Hematopoietic multipotent progenitor cell (in vitro differentiated cells): ENCODE measurements around the gene ARHGAP6. TPM values are rescaled to one million over a fixed set of nuclear protein-coding genes. Genes with fewer than 3 reads are reported as not detected.

ENCODE experiments used
- DNase-seq, 3 donors: peaks; one replicate each; pipeline ENCODE4 v3.0.0-alpha.2; 2011 to 2015; ENCODE audit warnings: low read depth in 2 of 3, low spot score in 2 of 3
- total RNA-seq: library from RNA; depleted of rRNA; stranded (reverse); fragments of >200 nt; gene quantifications from one replicate; pipeline ENCODE4 v1.2.3, GENCODE V29; 2012

The ARHGAP6 gene
- total RNA-seq, 1 donor, result 1.3 TPM

- no peak for DNase-seq
Measured at GRCh38 chrX:11407331-11408108, 258.2 kb downstream of the ARHGAP6 start.

DNA sequence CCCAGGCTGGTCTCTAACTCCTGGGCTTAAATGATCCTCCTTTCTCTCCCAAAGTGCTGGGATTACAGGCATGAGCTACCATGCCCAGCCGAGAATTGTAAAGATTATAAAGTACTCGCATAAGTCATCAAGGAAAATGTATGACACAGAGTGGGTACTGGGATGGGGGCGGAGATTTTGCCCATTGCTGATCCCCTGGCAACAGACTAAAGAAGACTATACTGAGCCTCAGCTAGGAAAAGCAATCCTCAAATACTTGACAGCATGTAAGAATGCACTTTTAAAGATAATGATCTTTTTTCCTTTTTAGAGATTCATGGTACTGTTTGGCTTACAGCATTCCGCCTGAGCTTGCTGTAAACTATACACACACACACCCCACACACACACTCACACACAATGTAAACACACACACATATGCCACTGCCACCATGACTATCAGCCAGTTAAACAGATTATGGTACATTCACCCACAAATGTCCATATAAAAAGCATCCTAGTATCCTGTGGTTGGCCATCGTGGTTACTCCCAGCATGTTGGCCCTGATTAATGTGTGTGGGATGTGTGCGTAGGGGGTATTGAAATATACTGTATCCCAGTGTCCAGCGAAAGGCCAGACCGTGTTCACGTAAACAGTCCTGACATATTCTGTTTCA lies 259.5 kb downstream of the ARHGAP6 start:
- no peak for DNase-seq

DNA sequence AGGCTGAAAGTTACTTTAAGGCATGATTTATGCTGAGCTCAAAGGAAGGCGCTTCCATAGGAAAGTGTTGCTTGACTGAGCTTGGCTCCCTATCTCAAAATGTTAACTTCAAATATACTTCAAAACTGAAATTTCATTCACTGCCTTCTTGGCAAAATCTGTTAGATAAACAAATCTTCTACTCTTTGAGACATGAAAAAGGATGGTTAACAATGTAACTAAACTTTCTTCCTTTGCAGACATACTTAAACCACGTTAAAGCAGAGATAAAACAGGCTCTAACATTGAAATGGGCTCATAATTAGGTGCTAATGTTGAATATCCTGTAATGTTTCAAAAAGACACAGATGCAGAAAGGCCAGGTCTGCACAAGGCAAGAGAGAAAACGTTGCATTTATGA lies 262.1 kb downstream of the ARHGAP6 start:
- DNase-seq, result no peak

GRCh38 chrX:11401966-11402365 lies 263.8 kb downstream of the ARHGAP6 start:
- no peak for DNase-seq

- no peak for DNase-seq
Measured at GRCh38 chrX:11399489-11400094, 266.1 kb downstream of the ARHGAP6 start.

DNA sequence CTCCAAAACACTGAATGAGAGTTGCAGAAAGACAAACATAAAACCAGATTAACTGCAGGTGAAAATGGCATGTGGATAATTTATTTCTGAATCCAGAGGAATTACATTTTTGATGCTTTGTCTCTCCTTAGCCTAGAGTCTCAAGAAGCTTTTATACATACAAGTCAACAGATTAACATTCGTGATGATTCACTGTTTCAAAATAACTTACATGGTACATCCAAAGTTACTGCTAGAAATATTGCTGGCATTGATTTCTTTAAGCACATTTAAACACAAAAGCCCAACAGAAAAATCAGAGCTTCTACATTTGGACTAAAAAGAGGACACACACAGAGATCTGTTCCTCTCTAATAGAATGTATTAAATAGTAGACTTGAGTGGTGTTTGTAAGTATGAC lies 266.9 kb downstream of the ARHGAP6 start:
- DNase-seq, result no peak

DNA sequence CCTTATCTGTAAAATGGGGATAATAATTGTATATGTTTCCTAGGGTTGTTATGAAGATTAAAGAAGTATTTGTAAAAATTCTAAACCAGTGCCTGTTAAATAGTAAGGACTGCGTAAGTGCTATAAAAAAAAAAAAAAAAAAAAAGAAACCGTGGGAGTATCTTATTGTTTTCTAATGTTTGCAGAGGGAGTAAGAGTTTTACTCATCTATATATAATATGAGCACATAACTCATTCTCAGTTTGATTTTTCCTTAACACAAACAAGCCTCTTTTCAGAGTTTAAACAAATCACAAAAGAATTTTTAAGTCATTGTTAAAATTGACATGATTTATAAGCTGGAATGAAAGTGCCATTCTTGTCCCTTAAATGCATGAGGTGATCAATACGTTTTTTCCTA lies 267.6 kb downstream of the ARHGAP6 start:
- no peak for DNase-seq

GRCh38 chrX:11397680-11398079 lies 268.0 kb downstream of the ARHGAP6 start:
- DNase-seq, result no peak

DNA sequence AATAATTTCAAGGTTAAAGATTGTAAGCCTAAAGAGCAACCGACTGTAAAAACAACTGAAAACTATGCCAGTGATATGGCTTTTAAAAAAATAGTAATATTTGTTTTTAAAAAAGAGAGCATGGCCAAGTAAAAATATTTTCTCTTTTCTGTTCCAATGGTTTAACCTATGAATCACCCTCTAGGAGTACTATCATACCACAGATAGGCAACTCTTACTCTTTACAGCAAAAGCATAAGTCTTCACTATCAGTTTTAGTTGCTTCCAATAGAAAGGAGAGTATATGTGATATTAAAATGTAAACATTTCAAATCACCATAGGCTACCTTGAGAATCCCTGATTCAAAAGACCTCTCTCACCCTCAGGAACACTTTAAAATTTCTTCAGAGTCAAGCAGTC lies 269.9 kb downstream of the ARHGAP6 start:
- no peak for DNase-seq

- no peak for DNase-seq
Measured at GRCh38 chrX:11393949-11394654, 271.6 kb downstream of the ARHGAP6 start.

DNA sequence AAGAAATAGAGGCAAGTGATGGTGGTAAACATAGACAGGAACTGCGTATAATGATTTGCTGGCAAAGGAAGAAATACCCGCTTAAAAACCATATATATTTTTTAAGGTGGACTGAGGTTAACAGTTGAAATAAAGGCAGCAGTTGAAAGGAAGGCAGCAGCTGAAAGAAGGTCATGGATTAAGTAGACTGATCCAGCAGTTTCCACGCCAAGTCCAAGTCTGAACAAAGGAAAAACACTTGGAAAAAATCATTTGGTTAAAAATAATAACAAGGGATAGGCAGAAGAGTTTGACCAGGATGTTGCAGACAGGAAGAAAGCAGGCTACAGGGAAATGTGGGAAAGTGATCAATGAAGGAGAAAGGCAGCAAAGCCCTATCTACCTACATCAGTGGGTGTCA lies 278.9 kb downstream of the ARHGAP6 start:
- no peak for DNase-seq

- DNase-seq, result no peak
Measured at GRCh38 chrX:11386001-11386523, 279.7 kb downstream of the ARHGAP6 start.

GRCh38 chrX:11382930-11383329 lies 282.8 kb downstream of the ARHGAP6 start:
- DNase-seq, result no peak

DNA sequence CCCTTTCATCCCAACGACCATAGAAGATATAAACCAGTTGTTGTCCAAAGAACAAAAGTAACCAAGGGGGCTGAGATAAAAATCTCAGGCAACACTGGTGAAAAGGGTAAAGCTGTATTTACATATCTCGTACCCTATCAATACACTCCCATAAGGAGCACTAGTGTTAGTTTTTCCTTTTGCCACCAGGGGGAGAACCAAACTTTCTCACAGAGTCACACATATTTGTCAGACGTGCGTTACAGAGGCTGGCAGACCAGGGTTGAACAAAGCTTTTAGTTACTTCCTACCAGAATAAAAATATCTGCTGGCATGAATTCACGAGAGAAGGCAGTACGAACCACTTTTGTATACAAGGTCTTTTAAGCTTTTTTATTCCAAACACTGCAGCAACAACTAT lies 284.3 kb downstream of the ARHGAP6 start:
- peak in 2 of 3 donors; percentile 48 to 82 for DNase-seq

- DNase-seq, result no peak
Measured at GRCh38 chrX:11380187-11380844, 285.4 kb downstream of the ARHGAP6 start.

GRCh38 chrX:11376163-11376562 lies 289.6 kb downstream of the ARHGAP6 start:
- no peak for DNase-seq

DNA sequence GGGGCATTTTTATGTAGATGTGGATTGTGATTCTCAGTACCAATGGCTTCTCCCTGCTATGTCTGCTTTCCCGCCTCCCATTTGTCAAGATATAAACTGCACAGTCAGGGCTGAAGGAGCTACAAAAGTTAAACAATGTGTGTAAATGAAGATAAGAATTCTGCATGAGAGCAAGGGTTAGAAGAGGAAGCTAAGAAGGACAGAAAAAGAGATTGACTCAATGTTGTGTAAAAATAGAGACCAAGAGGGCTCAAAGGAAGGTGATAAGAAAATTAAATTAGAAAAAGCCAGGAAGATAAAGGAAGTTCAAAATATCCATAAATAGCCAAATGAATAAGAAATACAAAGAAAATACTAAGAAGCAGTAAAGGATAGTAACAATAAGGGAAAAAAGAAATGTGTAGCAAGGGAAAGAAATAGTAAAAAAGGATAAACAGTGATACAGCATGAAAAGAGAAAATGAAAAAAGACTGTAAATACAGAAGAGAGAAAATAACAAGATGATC lies 290.1 kb downstream of the ARHGAP6 start:
- DNase-seq, result peak in 1 of 3 donors; percentile 77

DNA sequence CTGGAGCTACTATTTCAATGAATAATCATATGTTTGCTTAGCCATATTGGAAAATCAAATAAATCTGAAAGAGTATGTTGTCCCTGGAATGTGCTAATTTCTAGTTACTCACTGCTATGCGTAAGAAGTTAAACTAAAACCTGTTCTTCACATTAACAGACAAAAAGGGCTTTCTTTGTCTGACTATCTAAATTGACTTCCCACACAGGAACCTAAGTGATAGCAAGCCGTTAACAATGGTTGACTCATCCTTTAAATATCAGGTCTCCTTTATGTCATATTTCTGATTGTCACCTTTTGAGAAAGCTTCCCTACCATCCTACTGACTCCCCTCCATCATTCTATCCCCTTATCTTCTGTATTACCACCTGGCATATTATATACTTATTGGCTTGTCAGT lies 291.1 kb downstream of the ARHGAP6 start:
- DNase-seq, result no peak

GRCh38 chrX:11371106-11371505 lies 294.6 kb downstream of the ARHGAP6 start:
- no peak for DNase-seq
